GM23338 (cell line): Measurements from ENCODE around the gene PGAM5. TPM values are rescaled to one million over a fixed set of nuclear protein-coding genes. Genes with fewer than 3 reads are reported as not detected.

Experiments used
- ATAC-seq: fragments of 200-7000 bp; cut with Tn5 transposase; 3 replicates; pipeline ENCODE4 v1.9.1; 2020
- DNase-seq: peaks from one replicate; pipeline ENCODE4 v3.0.0-alpha.2; 2015; ENCODE audit warnings: low spot score
- H2AFZ ChIP-seq: fragments of 200-600 bp; sonication (generic); 2 replicates; pipeline ENCODE4 v1.8.0; 2016; ENCODE audit warnings: antibody characterized with exemption, mild to moderate bottlenecking, moderate library complexity
- H3F3A ChIP-seq: fragments of 200-600 bp; sonication (generic); replicated peaks from 2 replicates; pipeline ENCODE4 v1.8.0; 2017; ENCODE audit warnings: antibody characterized with exemption, mixed run types, low read depth
- H3K27ac ChIP-seq: fragments of 200-600 bp; sonication (generic); 2 replicates; pipeline ENCODE4 v1.6.1; 2016; ENCODE audit warnings: low read depth
- H3K27me3 ChIP-seq: fragments of 200-600 bp; sonication (generic); 2 replicates; pipeline ENCODE4 v1.8.0; 2016; ENCODE audit warnings: mild to moderate bottlenecking, mixed run types, moderate library complexity; ENCODE audit not compliant: insufficient read depth
- H3K36me3 ChIP-seq: fragments of 200-600 bp; sonication (generic); 2 replicates; pipeline ENCODE4 v1.8.0; 2016; ENCODE audit warnings: mild to moderate bottlenecking; ENCODE audit not compliant: insufficient read depth
- H3K4me1 ChIP-seq: fragments of 200-600 bp; sonication (generic); 2 replicates; pipeline ENCODE4 v1.8.0; 2016; ENCODE audit warnings: mild to moderate bottlenecking, moderate library complexity; ENCODE audit not compliant: insufficient read depth
- H3K4me2 ChIP-seq: fragments of 200-600 bp; sonication (generic); 2 replicates; pipeline ENCODE4 v1.7.1; 2017; ENCODE audit warnings: mixed run types
- H3K4me3 ChIP-seq: fragments of 200-600 bp; sonication (generic); 2 replicates; pipeline ENCODE4 v1.6.1; 2016; ENCODE audit warnings: mixed run types
- H3K79me2 ChIP-seq: fragments of 200-600 bp; sonication (generic); replicated peaks from 2 replicates; pipeline ENCODE4 v1.8.0; 2017; ENCODE audit warnings: mild to moderate bottlenecking; ENCODE audit not compliant: insufficient read depth
- H3K9me2 ChIP-seq: fragments of 200-600 bp; sonication (generic); 2 replicates; pipeline ENCODE4 v1.8.0; 2017; ENCODE audit not compliant: insufficient read depth
- H4K20me1 ChIP-seq: fragments of 200-600 bp; sonication (generic); replicated peaks from 2 replicates; pipeline ENCODE4 v1.8.0; 2017; ENCODE audit warnings: mild to moderate bottlenecking; ENCODE audit not compliant: insufficient read depth
- H3K27ac Mint-ChIP-seq: 2 replicates; pipeline ENCODE4 v1.8.0; 2020; ENCODE audit warnings: inconsistent platforms, mild to moderate bottlenecking, moderate library complexity, mixed read lengths
- H3K27me3 Mint-ChIP-seq: 3 replicates; pipeline ENCODE4 v1.8.0; 2022; ENCODE audit warnings: low read depth, mild to moderate bottlenecking, moderate library complexity, mixed read lengths, inconsistent platforms; ENCODE audit not compliant: insufficient read depth, poor library complexity
- H3K36me3 Mint-ChIP-seq: 3 replicates; pipeline ENCODE4 v1.8.0; 2021; ENCODE audit warnings: low read depth, mild to moderate bottlenecking, inconsistent platforms, moderate library complexity, mixed read lengths
- H3K4me1 Mint-ChIP-seq: 3 replicates; pipeline ENCODE4 v1.8.0; 2020; ENCODE audit warnings: mild to moderate bottlenecking, inconsistent platforms, mixed read lengths
- H3K4me3 Mint-ChIP-seq: 3 replicates; pipeline ENCODE4 v1.8.0; 2021; ENCODE audit warnings: moderate library complexity, mild to moderate bottlenecking, inconsistent platforms, mixed read lengths
- H3K9me3 Mint-ChIP-seq: 3 replicates; pipeline ENCODE4 v1.8.0; 2020; ENCODE audit warnings: moderate library complexity, mild to moderate bottlenecking, inconsistent platforms, mixed read lengths
- CREB1 ChIP-seq: fragments of 250-450 bp; sonication (Bioruptor Pico); IDR thresholded peaks from 2 replicates; pipeline ENCODE4 v1.5.0; 2020; ENCODE audit warnings: low read depth, mild to moderate bottlenecking, moderate library complexity
- EZH2 ChIP-seq: fragments of 200-600 bp; sonication (generic); IDR thresholded peaks from one replicate; pipeline ENCODE4 v1.8.0; 2017; ENCODE audit warnings: antibody characterized with exemption, mild to moderate bottlenecking, low read depth; ENCODE audit not compliant: unreplicated experiment
- EZH2phosphoT487 ChIP-seq: fragments of 200-600 bp; sonication (generic); IDR thresholded peaks from one replicate; pipeline ENCODE4 v1.8.1; 2018; ENCODE audit warnings: antibody characterized with exemption; ENCODE audit not compliant: unreplicated experiment
- JUNB ChIP-seq: IDR thresholded peaks from one replicate; pipeline ENCODE4 v1.6.1; 2016; ENCODE audit warnings: antibody characterized with exemption; ENCODE audit not compliant: unreplicated experiment
- NANOG ChIP-seq: IDR thresholded peaks from 2 replicates; pipeline ENCODE4 v1.6.1; 2016; ENCODE audit warnings: antibody characterized with exemption, borderline replicate concordance
- POLR2AphosphoS5 ChIP-seq: IDR thresholded peaks from 2 replicates; pipeline ENCODE4 v1.6.1; 2016; ENCODE audit warnings: antibody characterized with exemption, low read depth
- STAT1 ChIP-seq: IDR thresholded peaks from one replicate; pipeline ENCODE4 v1.6.1; 2016; ENCODE audit warnings: antibody characterized with exemption; ENCODE audit not compliant: unreplicated experiment
- ZNF114 ChIP-seq: fragments of 250-450 bp; sonication (Bioruptor Pico); IDR thresholded peaks from 2 replicates; pipeline ENCODE4 v1.5.0; 2020; ENCODE audit warnings: mild to moderate bottlenecking, moderate library complexity
- ZNF331 ChIP-seq: fragments of 250-450 bp; sonication (Bioruptor Pico); IDR thresholded peaks from 2 replicates; pipeline ENCODE4 v1.5.0; 2020; ENCODE audit warnings: low read depth, mild to moderate bottlenecking, moderate library complexity
- polyA plus RNA-seq: library from polyadenylated mRNA; unstranded; fragments of >200 nt; fragmentation: Nextera tagmentation; extraction: Ambion mirVana; gene quantifications from 2 replicates; pipeline ENCODE4 v1.2.1, GENCODE V29; 2016
- total RNA-seq: library from RNA; depleted of rRNA; stranded (reverse); fragments of >200 nt; shearing (Covaris generic); gene quantifications from 2 replicates; pipeline ENCODE4 v1.2.3, GENCODE V29; 2014
- TF ChIP-seq, protein P1 (sequence below): IDR thresholded peaks from 2 replicates; pipeline ENCODE4 v1.6.1; 2016; ENCODE audit warnings: antibody characterized with exemption
- TF ChIP-seq, protein P2 (sequence below): fragments of 250-450 bp; sonication (Bioruptor Pico); IDR thresholded peaks from 2 replicates; pipeline ENCODE4 v1.5.0; 2020; ENCODE audit warnings: mild to moderate bottlenecking, moderate library complexity

The PGAM5 gene
- total and polyA plus RNA-seq, 2 experiments from 2014 or later = 31.1 to 108 TPM

DNA sequence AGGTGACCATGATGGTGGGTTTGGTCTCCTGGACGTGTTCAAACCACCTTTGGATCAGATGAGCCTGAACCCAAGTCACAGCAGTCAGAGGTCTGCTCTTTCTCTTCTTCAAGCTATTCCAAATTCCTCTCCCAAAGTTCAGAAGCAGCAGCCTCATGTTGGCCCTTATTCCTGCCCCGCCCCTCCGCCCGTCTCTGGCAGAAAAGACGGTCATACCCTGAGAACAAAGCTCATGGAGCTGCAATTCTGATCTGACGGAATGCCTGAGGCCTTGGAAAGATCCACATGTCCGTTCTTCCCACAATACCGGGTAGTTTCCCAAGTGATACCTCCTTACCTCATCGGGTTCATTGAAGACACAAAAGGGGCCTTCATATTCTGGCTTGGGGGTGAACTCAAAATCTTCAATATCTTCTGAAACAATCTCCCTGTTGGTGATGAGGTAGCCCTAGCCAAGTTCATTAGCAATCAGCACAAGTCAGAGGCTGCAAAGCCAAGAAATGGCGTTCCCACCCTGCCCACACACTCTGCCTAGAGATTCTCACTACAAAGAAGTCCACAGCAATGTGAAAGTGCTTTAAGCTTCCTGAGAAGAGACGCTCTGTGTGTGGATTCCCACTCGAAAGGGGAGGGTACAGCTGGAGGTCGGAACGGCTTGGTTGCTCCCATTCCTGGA is 34.7 kb upstream of the PGAM5 start:
- H3K4me3 Mint-ChIP-seq = no peak overlapping the region
- TF ChIP-seq EZH2phosphoT487 = no peak
- TF ChIP-seq STAT1 = no peak
- no peak for TF ChIP-seq JUNB
- no peak for TF ChIP-seq NANOG
- TF ChIP-seq, protein P1, sequence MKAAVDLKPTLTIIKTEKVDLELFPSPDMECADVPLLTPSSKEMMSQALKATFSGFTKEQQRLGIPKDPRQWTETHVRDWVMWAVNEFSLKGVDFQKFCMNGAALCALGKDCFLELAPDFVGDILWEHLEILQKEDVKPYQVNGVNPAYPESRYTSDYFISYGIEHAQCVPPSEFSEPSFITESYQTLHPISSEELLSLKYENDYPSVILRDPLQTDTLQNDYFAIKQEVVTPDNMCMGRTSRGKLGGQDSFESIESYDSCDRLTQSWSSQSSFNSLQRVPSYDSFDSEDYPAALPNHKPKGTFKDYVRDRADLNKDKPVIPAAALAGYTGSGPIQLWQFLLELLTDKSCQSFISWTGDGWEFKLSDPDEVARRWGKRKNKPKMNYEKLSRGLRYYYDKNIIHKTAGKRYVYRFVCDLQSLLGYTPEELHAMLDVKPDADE = no peak
- no peak for TF ChIP-seq EZH2
- TF ChIP-seq CREB1 (CRISPR knock-in tag) = no peak
- no peak for TF ChIP-seq POLR2AphosphoS5
- Histone ChIP-seq H3F3A (no peaks in the 10 kb centered on the region), H3K27me3 (no peaks in the 10 kb centered on the region), H3K4me3 (no peak overlapping the region), H3K27ac (no peak overlapping the region), H2AFZ (no peak overlapping the region), H3K9me2 (no peaks in the 10 kb centered on the region), H4K20me1 (peaks cover 44% of the 10 kb centered on the region), H3K36me3 (peaks cover 28% of the 10 kb centered on the region), H3K79me2 (peaks cover 28% of the 10 kb centered on the region), H3K4me2 (no peak overlapping the region), H3K4me1 (no peaks in the 10 kb centered on the region)
- no peaks in the 10 kb centered on the region for H3K9me3 Mint-ChIP-seq
- H3K27me3 Mint-ChIP-seq = peaks cover 1% of the 10 kb centered on the region
- H3K4me1 Mint-ChIP-seq = no peaks in the 10 kb centered on the region; the same call in 2 of the 3 replicates
- DNase-seq (no peak), ATAC-seq (no peak)
- H3K36me3 Mint-ChIP-seq = peaks cover 89% of the 10 kb centered on the region
- no peak overlapping the region for H3K27ac Mint-ChIP-seq

DNA sequence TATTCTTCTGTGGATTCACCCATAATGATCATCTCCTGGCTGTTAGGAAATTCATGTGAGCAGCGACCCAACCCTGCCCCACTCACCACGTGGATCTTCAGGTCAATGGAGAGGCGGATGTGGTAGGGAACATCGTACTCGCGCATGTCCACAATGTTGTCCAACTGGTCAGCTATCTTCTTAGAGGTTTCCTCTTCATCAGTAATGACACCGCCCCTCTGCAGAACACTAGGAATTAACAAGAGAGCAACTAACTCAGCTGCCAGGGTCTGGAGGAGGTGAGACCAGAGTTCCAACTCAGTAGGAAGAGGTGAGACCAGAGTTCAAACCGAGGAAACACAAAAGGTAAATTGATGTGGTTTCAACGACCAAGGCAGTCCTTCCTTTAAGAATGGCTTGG is 33.1 kb upstream of the PGAM5 start:
- Histone ChIP-seq H3F3A (no peaks in the 10 kb centered on the region), H3K27me3 (no peaks in the 10 kb centered on the region), H3K9me2 (no peaks in the 10 kb centered on the region), H3K36me3 (peaks cover 21% of the 10 kb centered on the region), H3K4me2 (no peak overlapping the region), H3K79me2 (peaks cover 44% of the 10 kb centered on the region), H2AFZ (no peak overlapping the region), H3K4me3 (no peak overlapping the region), H4K20me1 (peaks cover 50% of the 10 kb centered on the region), H3K4me1 (no peaks in the 10 kb centered on the region), H3K27ac (no peak overlapping the region)
- Mint-ChIP-seq H3K27ac (no peak overlapping the region), H3K4me1 (no peaks in the 10 kb centered on the region; the same call in 2 of the 3 replicates), H3K9me3 (no peaks in the 10 kb centered on the region), H3K27me3 (peaks cover 1% of the 10 kb centered on the region), H3K36me3 (peaks cover 79% of the 10 kb centered on the region), H3K4me3 (no peak overlapping the region)
- DNase-seq (no peak), ATAC-seq (no peak)
- TF ChIP-seq ZNF114 (CRISPR knock-in tag) (no peak), EZH2phosphoT487 (no peak), EZH2 (no peak), STAT1 (no peak), ZNF331 (CRISPR knock-in tag) (no peak)
- TF ChIP-seq, protein P2, sequence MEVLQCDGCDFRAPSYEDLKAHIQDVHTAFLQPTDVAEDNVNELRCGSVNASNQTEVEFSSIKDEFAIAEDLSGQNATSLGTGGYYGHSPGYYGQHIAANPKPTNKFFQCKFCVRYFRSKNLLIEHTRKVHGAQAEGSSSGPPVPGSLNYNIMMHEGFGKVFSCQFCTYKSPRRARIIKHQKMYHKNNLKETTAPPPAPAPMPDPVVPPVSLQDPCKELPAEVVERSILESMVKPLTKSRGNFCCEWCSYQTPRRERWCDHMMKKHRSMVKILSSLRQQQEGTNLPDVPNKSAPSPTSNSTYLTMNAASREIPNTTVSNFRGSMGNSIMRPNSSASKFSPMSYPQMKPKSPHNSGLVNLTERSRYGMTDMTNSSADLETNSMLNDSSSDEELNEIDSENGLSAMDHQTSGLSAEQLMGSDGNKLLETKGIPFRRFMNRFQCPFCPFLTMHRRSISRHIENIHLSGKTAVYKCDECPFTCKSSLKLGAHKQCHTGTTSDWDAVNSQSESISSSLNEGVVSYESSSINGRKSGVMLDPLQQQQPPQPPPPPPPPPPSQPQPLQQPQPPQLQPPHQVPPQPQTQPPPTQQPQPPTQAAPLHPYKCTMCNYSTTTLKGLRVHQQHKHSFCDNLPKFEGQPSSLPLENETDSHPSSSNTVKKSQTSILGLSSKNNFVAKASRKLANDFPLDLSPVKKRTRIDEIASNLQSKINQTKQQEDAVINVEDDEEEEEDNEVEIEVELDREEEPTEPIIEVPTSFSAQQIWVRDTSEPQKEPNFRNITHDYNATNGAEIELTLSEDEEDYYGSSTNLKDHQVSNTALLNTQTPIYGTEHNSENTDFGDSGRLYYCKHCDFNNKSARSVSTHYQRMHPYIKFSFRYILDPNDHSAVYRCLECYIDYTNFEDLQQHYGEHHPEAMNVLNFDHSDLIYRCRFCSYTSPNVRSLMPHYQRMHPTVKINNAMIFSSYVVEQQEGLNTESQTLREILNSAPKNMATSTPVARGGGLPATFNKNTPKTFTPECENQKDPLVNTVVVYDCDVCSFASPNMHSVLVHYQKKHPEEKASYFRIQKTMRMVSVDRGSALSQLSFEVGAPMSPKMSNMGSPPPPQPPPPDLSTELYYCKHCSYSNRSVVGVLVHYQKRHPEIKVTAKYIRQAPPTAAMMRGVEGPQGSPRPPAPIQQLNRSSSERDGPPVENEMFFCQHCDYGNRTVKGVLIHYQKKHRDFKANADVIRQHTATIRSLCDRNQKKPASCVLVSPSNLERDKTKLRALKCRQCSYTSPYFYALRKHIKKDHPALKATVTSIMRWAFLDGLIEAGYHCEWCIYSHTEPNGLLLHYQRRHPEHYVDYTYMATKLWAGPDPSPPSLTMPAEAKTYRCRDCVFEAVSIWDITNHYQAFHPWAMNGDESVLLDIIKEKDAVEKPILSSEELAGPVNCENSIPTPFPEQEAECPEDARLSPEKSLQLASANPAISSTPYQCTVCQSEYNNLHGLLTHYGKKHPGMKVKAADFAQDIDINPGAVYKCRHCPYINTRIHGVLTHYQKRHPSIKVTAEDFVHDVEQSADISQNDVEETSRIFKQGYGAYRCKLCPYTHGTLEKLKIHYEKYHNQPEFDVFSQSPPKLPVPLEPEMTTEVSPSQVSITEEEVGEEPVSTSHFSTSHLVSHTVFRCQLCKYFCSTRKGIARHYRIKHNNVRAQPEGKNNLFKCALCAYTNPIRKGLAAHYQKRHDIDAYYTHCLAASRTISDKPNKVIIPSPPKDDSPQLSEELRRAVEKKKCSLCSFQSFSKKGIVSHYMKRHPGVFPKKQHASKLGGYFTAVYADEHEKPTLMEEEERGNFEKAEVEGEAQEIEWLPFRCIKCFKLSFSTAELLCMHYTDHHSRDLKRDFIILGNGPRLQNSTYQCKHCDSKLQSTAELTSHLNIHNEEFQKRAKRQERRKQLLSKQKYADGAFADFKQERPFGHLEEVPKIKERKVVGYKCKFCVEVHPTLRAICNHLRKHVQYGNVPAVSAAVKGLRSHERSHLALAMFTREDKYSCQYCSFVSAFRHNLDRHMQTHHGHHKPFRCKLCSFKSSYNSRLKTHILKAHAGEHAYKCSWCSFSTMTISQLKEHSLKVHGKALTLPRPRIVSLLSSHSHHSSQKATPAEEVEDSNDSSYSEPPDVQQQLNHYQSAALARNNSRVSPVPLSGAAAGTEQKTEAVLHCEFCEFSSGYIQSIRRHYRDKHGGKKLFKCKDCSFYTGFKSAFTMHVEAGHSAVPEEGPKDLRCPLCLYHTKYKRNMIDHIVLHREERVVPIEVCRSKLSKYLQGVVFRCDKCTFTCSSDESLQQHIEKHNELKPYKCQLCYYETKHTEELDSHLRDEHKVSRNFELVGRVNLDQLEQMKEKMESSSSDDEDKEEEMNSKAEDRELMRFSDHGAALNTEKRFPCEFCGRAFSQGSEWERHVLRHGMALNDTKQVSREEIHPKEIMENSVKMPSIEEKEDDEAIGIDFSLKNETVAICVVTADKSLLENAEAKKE = no peak
- TF ChIP-seq, protein P1 = no peak
